ENCODE data around the gene RBM6.

RBM6 gene

GRCh38 chr3:50120364-50121071, 180.6 kb downstream of the RBM6 start (continued):
- TF ChIP-seq, protein P1, sequence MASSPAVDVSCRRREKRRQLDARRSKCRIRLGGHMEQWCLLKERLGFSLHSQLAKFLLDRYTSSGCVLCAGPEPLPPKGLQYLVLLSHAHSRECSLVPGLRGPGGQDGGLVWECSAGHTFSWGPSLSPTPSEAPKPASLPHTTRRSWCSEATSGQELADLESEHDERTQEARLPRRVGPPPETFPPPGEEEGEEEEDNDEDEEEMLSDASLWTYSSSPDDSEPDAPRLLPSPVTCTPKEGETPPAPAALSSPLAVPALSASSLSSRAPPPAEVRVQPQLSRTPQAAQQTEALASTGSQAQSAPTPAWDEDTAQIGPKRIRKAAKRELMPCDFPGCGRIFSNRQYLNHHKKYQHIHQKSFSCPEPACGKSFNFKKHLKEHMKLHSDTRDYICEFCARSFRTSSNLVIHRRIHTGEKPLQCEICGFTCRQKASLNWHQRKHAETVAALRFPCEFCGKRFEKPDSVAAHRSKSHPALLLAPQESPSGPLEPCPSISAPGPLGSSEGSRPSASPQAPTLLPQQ (tag by site-specific recombination; IDR thresholded peaks at IDR 0.05), result no peak
- TF ChIP-seq ZNF747 (tag by site-specific recombination; IDR thresholded peaks at IDR 0.05) (no peak), ZNF37A (tag by site-specific recombination; IDR thresholded peaks at IDR 0.05) (no peak), ZNF585B (tag by site-specific recombination; IDR thresholded peaks at IDR 0.05) (no peak), ZNF561 (tag by site-specific recombination; IDR thresholded peaks at IDR 0.05; ENCODE audit: borderline replicate concordance) (no peak), CTCF (tag by site-specific recombination; IDR thresholded peaks at IDR 0.05) (no peak), SP7 (tag by site-specific recombination; IDR thresholded peaks at IDR 0.05) (no peak), ZNF114 (tag by site-specific recombination; IDR thresholded peaks at IDR 0.05) (no peak)
- TF ChIP-seq, protein P2, sequence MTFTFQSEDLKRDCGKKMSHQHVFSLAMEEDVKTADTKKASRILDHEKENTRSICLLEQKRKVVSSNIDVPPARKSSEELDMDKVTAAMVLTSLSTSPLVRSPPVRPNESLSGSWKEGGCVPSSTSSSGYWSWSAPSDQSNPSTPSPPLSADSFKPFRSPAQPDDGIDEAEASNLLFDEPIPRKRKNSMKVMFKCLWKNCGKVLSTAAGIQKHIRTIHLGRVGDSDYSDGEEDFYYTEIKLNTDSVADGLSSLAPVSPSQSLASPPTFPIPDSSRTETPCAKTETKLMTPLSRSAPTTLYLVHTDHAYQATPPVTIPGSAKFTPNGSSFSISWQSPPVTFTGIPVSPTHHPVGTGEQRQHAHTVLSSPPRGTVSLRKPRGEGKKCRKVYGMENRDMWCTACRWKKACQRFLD (tag by site-specific recombination; IDR thresholded peaks at IDR 0.05), result no peak

- Histone ChIP-seq H3K4me1 (ENCODE audit: control insufficient read depth, insufficient read depth, low read length) (peaks cover 5% of the 10 kb centered on the region), H3K36me3 (ENCODE audit: control insufficient read depth in 2 of 2, insufficient read depth in 1 of 2, low read length in 2 of 2) (peaks cover 5 to 56% of the 10 kb centered on the region in 2 experiments; a peak in 2 of 3 replicates), H3K4me3 (ENCODE audit: low read depth, low read length) (no peak overlapping the region), H3K27ac (ENCODE audit: extremely low read depth, low read depth, low read length) (no peak overlapping the region), H3K9me3 (ENCODE audit: control insufficient read depth, insufficient read depth, low read depth, low read length) (no peaks in the 10 kb centered on the region)
- ChIA-PET CTCF (interaction anchor here (0.6 to 5.3 kb wide), 23 partner anchors 9 to 862 kb away, joined by 3 to 51 read pairs (median 3); partner anchors contain the start of gene GNAT1), POLR2A (interaction anchor here (0.7 to 1.1 kb wide), 2 partner anchors 32 to 90 kb away, joined by 3 to 12 read pairs; no protein-coding TSS in a partner anchor)
- peak; percentile 66 for TF ChIP-seq ZNF654 (tag by site-specific recombination; IDR thresholded peaks at IDR 0.05; ENCODE audit: low read depth)
- peak; percentile 42; the same call in 1 of the 2 replicates for TF ChIP-seq PATZ1 (tag by site-specific recombination; IDR thresholded peaks at IDR 0.05)
- TF ChIP-seq, protein P3, sequence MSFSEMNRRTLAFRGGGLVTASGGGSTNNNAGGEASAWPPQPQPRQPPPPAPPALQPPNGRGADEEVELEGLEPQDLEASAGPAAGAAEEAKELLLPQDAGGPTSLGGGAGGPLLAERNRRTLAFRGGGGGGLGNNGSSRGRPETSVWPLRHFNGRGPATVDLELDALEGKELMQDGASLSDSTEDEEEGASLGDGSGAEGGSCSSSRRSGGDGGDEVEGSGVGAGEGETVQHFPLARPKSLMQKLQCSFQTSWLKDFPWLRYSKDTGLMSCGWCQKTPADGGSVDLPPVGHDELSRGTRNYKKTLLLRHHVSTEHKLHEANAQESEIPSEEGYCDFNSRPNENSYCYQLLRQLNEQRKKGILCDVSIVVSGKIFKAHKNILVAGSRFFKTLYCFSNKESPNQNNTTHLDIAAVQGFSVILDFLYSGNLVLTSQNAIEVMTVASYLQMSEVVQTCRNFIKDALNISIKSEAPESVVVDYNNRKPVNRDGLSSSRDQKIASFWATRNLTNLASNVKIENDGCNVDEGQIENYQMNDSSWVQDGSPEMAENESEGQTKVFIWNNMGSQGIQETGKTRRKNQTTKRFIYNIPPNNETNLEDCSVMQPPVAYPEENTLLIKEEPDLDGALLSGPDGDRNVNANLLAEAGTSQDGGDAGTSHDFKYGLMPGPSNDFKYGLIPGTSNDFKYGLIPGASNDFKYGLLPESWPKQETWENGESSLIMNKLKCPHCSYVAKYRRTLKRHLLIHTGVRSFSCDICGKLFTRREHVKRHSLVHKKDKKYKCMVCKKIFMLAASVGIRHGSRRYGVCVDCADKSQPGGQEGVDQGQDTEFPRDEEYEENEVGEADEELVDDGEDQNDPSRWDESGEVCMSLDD (tag by site-specific recombination; IDR thresholded peaks at IDR 0.05), result peak; percentile 75
- no peak for TF ChIP-seq ZNF707 (tag by site-specific recombination; IDR thresholded peaks at IDR 0.05)
- peak; percentile 45; the same call in 1 of the 2 replicates for TF ChIP-seq EGR2 (tag by site-specific recombination; IDR thresholded peaks at IDR 0.05; ENCODE audit: low read depth)
- TF ChIP-seq ZBTB17 (tag by site-specific recombination; IDR thresholded peaks at IDR 0.05), result 0 out of 2 replicates have a peak, but pooled peaks have one; percentile 54
- no peak for TF ChIP-seq ZNF510 (tag by site-specific recombination; IDR thresholded peaks at IDR 0.05; ENCODE audit: insufficient replicate concordance)
- no peak for TF ChIP-seq ZNF777 (tag by site-specific recombination; IDR thresholded peaks at IDR 0.05; ENCODE audit: borderline replicate concordance)
- TF ChIP-seq, protein P4, sequence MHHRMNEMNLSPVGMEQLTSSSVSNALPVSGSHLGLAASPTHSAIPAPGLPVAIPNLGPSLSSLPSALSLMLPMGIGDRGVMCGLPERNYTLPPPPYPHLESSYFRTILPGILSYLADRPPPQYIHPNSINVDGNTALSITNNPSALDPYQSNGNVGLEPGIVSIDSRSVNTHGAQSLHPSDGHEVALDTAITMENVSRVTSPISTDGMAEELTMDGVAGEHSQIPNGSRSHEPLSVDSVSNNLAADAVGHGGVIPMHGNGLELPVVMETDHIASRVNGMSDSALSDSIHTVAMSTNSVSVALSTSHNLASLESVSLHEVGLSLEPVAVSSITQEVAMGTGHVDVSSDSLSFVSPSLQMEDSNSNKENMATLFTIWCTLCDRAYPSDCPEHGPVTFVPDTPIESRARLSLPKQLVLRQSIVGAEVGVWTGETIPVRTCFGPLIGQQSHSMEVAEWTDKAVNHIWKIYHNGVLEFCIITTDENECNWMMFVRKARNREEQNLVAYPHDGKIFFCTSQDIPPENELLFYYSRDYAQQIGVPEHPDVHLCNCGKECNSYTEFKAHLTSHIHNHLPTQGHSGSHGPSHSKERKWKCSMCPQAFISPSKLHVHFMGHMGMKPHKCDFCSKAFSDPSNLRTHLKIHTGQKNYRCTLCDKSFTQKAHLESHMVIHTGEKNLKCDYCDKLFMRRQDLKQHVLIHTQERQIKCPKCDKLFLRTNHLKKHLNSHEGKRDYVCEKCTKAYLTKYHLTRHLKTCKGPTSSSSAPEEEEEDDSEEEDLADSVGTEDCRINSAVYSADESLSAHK (tag by site-specific recombination; IDR thresholded peaks at IDR 0.05), result peak; percentile 19; the same call in 1 of the 2 replicates
- peak; percentile 42 for TF ChIP-seq ZFHX2 (tag by site-specific recombination; conservative IDR thresholded peaks at IDR 0.05)
- no peak for TF ChIP-seq GLIS2 (tag by site-specific recombination; IDR thresholded peaks at IDR 0.05)
Measured at GRCh38 chr3:50121072-50122032, 181.4 kb downstream of the RBM6 start.

All from HEK293 (cell line).